KMS-11 (cell line): ENCODE results near the gene THOC2.
"Not testable (repeated sequence)": the region's sequence is repeated elsewhere in the genome, so short reads cannot be mapped to it uniquely, and the experiment has no call there.

ENCODE experiments used
- H2AFZ ChIP-seq: fragments of 200-600 bp; sonication (generic); 2 replicates; pipeline ENCODE4 v1.6.1; 2016; ENCODE audit warnings: antibody characterized with exemption, mixed run types, low read depth
- H3K27ac ChIP-seq: fragments of 200-600 bp; sonication (generic); 2 replicates; pipeline ENCODE4 v1.6.1; 2016; ENCODE audit warnings: mild to moderate bottlenecking, mixed run types
- H3K27me3 ChIP-seq: fragments of 200-600 bp; sonication (generic); 2 replicates; pipeline ENCODE4 v1.6.1; 2017; ENCODE audit warnings: mild to moderate bottlenecking, low read depth, mixed run types, moderate library complexity; ENCODE audit not compliant: insufficient read depth
- H3K36me3 ChIP-seq: fragments of 200-600 bp; sonication (generic); 2 replicates; pipeline ENCODE4 v1.6.1; 2017; ENCODE audit warnings: mild to moderate bottlenecking, mixed run types; ENCODE audit not compliant: insufficient read depth
- H3K4me1 ChIP-seq: fragments of 200-600 bp; sonication (generic); 2 replicates; pipeline ENCODE4 v1.6.1; 2016; ENCODE audit warnings: mild to moderate bottlenecking, low read depth, mixed run types; ENCODE audit not compliant: poor library complexity, severe bottlenecking
- H3K4me2 ChIP-seq: fragments of 200-600 bp; sonication (generic); 2 replicates; pipeline ENCODE4 v1.7.0; 2016; ENCODE audit warnings: mild to moderate bottlenecking, mixed run types
- H3K4me3 ChIP-seq: fragments of 200-600 bp; sonication (generic); IDR thresholded peaks from 2 replicates; pipeline ENCODE4 v1.6.1; 2017; ENCODE audit warnings: low read depth, low read length, mixed read lengths; ENCODE audit not compliant: insufficient read depth
- H3K79me2 ChIP-seq: fragments of 200-600 bp; sonication (generic); 2 replicates; pipeline ENCODE4 v1.6.1; 2016; ENCODE audit warnings: low read depth, mixed run types; ENCODE audit not compliant: insufficient read depth
- H3K9ac ChIP-seq: fragments of 200-600 bp; sonication (generic); 2 replicates; pipeline ENCODE4 v1.6.1; 2016; ENCODE audit warnings: mild to moderate bottlenecking, mixed run types
- H4K20me1 ChIP-seq: fragments of 200-600 bp; sonication (generic); 2 replicates; pipeline ENCODE4 v1.6.1; 2016; ENCODE audit warnings: mild to moderate bottlenecking, mixed run types; ENCODE audit not compliant: insufficient read depth
- TF ChIP-seq, protein P1 (sequence below): fragments of 200-600 bp; sonication (generic); conservative IDR thresholded peaks from 2 replicates; pipeline ENCODE4 v1.6.1; 2017; ENCODE audit warnings: low read depth, mild to moderate bottlenecking, antibody characterized with exemption, low read length, moderate library complexity, mixed read lengths

Gene THOC2

DNA sequence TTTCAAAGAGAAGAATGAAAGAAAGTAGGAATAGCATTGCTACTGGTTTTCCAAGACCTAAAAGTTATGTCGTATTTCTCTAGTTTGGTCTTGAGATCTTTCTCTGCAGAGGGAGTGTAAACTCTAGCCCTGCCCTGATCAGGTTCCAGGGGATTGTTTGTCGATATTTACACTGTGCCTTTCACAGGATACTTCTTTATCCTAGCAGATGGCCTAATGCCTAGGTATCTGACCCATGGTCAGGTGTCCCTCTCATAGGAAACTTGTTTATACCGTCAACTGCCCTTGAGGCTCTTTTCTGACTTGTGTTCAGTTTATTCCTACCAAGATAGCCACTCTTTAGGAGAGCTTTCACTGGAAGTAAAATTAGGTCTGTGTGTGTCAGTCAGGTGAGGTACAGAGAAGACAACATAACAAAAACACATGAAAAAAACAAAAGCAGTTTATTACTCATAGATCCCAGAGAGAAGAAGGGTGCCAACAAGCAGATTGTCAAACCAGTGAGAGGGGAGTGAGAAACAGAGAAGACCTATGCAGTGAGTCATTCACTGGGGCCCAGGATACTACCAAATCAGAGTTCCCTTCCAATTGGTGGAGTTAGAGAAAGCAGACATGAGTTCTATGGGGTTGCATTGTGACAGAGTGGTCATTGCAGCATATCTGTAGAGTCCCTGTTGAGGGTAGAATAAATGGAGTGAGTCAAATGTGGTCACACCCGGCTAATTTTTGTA lies 40.6 kb upstream of the THOC2 start:
- TF ChIP-seq, protein P1, sequence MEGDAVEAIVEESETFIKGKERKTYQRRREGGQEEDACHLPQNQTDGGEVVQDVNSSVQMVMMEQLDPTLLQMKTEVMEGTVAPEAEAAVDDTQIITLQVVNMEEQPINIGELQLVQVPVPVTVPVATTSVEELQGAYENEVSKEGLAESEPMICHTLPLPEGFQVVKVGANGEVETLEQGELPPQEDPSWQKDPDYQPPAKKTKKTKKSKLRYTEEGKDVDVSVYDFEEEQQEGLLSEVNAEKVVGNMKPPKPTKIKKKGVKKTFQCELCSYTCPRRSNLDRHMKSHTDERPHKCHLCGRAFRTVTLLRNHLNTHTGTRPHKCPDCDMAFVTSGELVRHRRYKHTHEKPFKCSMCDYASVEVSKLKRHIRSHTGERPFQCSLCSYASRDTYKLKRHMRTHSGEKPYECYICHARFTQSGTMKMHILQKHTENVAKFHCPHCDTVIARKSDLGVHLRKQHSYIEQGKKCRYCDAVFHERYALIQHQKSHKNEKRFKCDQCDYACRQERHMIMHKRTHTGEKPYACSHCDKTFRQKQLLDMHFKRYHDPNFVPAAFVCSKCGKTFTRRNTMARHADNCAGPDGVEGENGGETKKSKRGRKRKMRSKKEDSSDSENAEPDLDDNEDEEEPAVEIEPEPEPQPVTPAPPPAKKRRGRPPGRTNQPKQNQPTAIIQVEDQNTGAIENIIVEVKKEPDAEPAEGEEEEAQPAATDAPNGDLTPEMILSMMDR, result no peak
- Histone ChIP-seq H3K4me3 (no peak overlapping the region), H3K79me2 (no peaks in the 10 kb centered on the region), H3K27ac (no peak overlapping the region), H3K9ac (no peak overlapping the region), H3K27me3 (no peaks in the 10 kb centered on the region), H2AFZ (no peak overlapping the region), H3K4me2 (no peak overlapping the region), H4K20me1 (no peaks in the 10 kb centered on the region), H3K36me3 (no peaks in the 10 kb centered on the region), H3K4me1 (no peaks in the 10 kb centered on the region)

DNA sequence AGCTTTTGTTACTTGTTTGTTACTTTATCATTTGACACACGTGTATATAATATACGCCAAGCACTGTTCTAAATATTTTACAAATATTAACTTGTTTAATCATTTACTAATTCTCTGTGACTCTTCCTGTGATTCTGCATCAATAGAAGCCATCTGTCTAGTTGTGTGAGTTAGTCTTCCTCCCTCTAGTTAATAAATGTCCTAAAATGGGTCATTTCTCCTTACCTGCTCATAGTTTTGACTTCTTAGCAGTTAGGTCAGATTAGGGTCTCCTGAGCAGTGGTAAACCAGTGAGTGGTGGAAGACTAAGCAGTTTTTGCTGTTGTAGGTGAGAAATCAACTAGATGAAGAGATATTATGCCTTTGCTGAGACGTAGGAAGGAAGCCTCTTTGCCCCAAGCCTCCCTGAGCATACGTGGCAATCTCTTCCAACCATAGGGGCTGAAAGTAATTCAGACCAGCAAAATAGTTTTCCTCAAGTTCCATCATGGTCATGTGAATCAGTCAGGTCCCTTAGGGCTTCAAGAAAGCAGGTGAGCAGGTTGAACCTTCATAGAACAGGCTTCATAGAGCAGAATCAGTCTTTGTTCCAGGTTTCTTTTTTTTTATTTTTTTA lies 38.7 kb upstream of the THOC2 start:
- H3K4me1 ChIP-seq, result no peaks in the 10 kb centered on the region
- H3K4me2 ChIP-seq, result no peak overlapping the region
- no peak overlapping the region for H3K9ac ChIP-seq
- H3K79me2 ChIP-seq, result no peaks in the 10 kb centered on the region
- H3K27ac ChIP-seq, result no peak overlapping the region
- H4K20me1 ChIP-seq, result no peaks in the 10 kb centered on the region
- H3K4me3 ChIP-seq, result no peak overlapping the region
- TF ChIP-seq, protein P1, result no peak
- H3K36me3 ChIP-seq, result no peaks in the 10 kb centered on the region
- H3K27me3 ChIP-seq, result no peaks in the 10 kb centered on the region
- no peak overlapping the region for H2AFZ ChIP-seq

DNA sequence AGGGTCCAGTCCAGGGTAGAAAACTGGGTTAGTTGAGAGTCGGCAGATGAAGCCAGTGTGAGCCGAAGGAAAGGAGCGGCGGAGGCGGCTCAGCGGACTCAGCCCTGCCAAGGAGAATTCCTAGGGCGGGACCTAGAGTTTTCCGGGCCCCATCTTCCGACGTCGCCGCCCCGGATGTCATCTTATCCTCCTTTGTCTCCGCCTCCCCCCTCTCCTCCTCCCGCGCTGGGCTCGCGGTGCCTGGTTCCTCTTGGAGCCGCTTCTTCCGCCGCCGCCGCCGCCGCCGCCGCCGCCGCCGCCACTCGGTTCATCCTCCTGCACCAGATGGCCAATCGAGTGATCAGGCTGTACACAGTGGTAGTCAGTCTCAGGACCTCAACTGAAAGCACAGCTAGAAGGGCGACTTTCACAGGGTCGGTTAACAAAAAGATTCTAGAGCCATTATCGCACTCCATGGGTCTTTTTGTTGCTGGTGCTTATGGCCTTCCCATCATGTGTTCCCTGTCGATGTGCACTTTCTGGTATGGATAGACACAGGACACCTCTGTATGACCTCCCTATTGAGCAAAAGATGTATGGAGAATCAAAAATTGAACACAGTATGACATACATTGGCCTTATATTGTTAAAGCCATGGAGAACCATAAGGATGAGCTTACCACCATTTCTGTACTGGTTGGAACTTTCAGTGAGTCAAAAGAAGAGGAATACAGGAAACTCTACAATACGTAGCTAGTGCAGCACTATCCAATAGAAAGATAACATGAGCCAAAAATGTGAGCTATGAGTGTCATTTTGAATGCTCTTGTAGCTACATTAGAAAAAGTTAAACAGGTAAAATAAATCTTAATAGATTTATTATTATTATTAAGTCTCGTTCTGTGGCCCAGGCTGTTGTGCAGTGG lies 32.4 kb upstream of the THOC2 start:
- TF ChIP-seq, protein P1, result no peak
- no peak overlapping the region for H3K4me3 ChIP-seq
- H3K4me2 ChIP-seq, result peak overlapping the region; percentile 60
- no peaks in the 10 kb centered on the region for H3K79me2 ChIP-seq
- H3K36me3 ChIP-seq, result no peaks in the 10 kb centered on the region
- peaks cover 13% of the 10 kb centered on the region for H3K4me1 ChIP-seq
- H2AFZ ChIP-seq, result peak overlapping the region; percentile 91
- no peaks in the 10 kb centered on the region for H3K27me3 ChIP-seq
- H3K27ac ChIP-seq, result peak overlapping the region; percentile 36; the same call in 1 of the 2 replicates
- peak overlapping the region; percentile 22; the same call in 1 of the 2 replicates for H3K9ac ChIP-seq
- no peaks in the 10 kb centered on the region for H4K20me1 ChIP-seq

DNA sequence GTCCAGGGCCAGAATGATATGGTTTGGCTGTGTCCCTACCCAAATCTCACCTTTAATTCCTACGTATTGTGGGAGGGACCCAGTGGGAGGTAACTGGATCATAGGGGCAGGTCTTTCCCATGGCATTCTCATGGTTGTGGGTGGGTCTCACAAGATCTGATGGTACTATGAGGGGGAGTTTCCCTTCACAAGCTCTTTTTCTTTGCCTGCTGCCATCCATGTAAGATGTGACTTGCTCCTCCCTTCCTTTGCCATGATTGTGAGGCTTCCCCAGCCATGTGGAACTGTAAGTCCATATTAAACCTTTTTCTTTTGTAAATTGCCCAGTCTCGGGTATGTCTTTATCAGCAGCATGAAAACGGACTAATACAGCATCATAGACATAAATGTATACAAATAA lies 27.0 kb upstream of the THOC2 start:
- not testable (repeated sequence) for H3K9ac ChIP-seq, H3K4me2 ChIP-seq, H4K20me1 ChIP-seq, H3K27me3 ChIP-seq, H3K27ac ChIP-seq, H3K79me2 ChIP-seq, H3K4me3 ChIP-seq, H3K4me1 ChIP-seq, H3K36me3 ChIP-seq, H2AFZ ChIP-seq

DNA sequence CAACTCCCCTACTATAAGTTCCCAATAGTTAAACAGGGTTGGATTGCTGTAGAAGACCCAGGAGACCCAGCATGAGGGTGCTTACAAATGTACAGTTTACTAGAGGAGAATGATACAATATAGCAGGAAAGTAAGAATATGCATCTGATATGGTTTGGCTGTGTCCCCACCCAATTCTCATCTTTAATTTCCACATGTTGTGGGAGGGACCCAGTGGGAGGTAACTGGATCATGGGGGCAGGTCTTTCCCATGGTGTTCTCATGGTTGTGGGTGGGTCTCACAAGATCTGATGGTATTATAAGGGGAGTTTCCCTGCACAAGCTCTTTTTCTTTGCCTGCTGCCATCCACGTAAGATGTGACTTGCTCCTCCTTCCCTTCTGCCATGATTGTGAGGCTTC lies 24.9 kb upstream of the THOC2 start:
- H3K4me1 ChIP-seq, H3K36me3 ChIP-seq, H3K4me3 ChIP-seq, H3K4me2 ChIP-seq, H3K9ac ChIP-seq, H3K27ac ChIP-seq, H4K20me1 ChIP-seq, H2AFZ ChIP-seq, H3K27me3 ChIP-seq, H3K79me2 ChIP-seq: not testable (repeated sequence)
